ENCODE measurements around the gene EP400. TPM values are rescaled to one million over a fixed set of nuclear protein-coding genes. Genes with fewer than 3 reads are reported as not detected.

EP400 gene
- total and polyA plus RNA-seq, 8 donors = 5.2 to 39.8 (median 21.6) TPM

DNA sequence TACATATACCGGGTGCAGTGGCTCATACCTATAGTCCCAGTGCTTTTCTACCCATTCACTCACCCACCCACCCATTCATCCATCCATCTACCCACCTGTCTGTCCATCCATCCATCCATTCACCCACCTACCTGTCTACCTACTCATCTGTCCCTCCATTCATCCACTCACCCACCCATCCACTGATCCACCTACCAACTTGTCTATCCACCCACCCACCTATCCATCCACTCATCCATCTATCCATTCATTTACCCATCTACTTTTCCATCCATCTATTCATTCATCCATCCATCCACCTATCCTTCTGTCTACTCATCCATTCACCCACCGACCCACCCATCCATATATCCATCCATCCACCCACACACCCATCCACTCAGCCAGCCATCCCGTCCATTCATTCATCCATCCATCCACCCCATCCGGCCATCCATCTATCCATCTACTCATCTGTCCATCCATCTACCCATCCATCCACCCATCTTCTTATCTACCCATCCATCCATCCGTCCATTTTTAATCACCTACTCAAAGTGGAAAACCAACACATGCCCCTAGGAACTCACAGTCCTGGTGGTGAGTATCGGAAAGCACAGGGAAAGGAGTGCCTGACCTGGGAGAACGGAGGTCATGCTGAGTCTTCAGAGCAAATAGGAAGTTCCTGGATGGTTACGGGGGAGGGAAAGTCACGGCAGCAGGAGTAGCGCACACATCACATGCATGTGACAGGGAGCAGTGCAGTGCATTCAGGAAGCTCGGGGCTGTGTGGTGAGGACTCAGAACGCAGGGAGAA is 174.4 kb downstream of the EP400 start:
- WGBS, 5 donors = 84 to 98% (median 96%) methylated on average over 12 of the region's 12 CpGs
- peaks cover 0 to 3% (median 0%) of the 10 kb centered on the region in 4 donors for H3K9me3 ChIP-seq
- H3K4me1 ChIP-seq = no peaks in the 10 kb centered on the region
- intact Hi-C loops (cut with DNase I; ENCODE audit: low total_unique reads) = no loop called here
- H3K4me3 ChIP-seq = no peak overlapping the region
- H3K27me3 ChIP-seq = no peaks in the 10 kb centered on the region
- DNase-seq = no peak
- no peak overlapping the region for H3K27ac ChIP-seq
- TF ChIP-seq, protein P1, sequence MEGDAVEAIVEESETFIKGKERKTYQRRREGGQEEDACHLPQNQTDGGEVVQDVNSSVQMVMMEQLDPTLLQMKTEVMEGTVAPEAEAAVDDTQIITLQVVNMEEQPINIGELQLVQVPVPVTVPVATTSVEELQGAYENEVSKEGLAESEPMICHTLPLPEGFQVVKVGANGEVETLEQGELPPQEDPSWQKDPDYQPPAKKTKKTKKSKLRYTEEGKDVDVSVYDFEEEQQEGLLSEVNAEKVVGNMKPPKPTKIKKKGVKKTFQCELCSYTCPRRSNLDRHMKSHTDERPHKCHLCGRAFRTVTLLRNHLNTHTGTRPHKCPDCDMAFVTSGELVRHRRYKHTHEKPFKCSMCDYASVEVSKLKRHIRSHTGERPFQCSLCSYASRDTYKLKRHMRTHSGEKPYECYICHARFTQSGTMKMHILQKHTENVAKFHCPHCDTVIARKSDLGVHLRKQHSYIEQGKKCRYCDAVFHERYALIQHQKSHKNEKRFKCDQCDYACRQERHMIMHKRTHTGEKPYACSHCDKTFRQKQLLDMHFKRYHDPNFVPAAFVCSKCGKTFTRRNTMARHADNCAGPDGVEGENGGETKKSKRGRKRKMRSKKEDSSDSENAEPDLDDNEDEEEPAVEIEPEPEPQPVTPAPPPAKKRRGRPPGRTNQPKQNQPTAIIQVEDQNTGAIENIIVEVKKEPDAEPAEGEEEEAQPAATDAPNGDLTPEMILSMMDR (IDR thresholded peaks at IDR 0.05) = no peak
- TF ChIP-seq EP300 (IDR thresholded peaks at IDR 0.05) (no peak), POLR2AphosphoS5 (IDR thresholded peaks at IDR 0.05) (no peak), POLR2A (IDR thresholded peaks at IDR 0.05) (no peak)
- H3K36me3 ChIP-seq = peaks cover 0 to 98% (median 95%) of the 10 kb centered on the region in 4 donors

DNA sequence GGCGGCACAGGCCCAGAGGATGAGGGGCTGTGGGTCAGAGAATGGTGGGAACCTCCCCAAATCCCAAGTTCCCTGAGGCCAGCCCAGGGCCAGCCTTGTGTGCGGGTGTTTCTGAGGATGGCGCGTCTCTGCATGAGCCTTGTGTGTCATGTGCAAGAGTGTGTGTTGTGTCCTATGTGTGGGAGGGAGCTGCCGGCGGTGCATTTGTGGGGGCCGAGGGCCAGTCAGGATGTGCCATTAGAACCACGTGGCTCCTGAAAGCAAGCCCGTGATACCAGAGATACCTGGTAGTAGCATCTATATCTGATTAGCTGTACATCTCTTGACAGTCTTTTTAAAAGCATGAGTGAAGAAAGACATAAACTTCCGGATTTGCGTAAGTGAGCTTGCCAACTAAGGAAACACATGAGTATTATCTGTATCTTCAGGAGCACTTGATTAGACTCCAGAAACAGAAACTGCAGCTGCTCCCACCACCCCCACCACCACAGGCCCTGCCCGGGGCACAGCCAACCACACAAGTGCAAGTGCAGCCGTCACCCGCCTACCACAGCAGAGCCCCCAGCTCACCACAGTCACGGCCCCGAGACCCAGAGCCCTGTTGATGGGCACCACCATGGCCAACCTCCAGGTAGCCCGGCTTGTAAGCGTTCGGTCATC is 175.2 kb downstream of the EP400 start:
- TF ChIP-seq EP300 (IDR thresholded peaks at IDR 0.05) (no peak), POLR2A (IDR thresholded peaks at IDR 0.05) (no peak), POLR2AphosphoS5 (IDR thresholded peaks at IDR 0.05) (no peak)
- TF ChIP-seq, protein P1 (IDR thresholded peaks at IDR 0.05) = no peak
- Histone ChIP-seq H3K4me3 (no peak overlapping the region), H3K9me3 (peaks cover 0 to 3% (median 0%) of the 10 kb centered on the region in 4 donors), H3K4me1 (no peaks in the 10 kb centered on the region), H3K36me3 (peaks cover 0 to 97% (median 95%) of the 10 kb centered on the region in 4 donors), H3K27me3 (no peaks in the 10 kb centered on the region), H3K27ac (no peak overlapping the region)
- no peak for DNase-seq
- intact Hi-C loops (cut with DNase I; ENCODE audit: low total_unique reads) = no loop called here
- 86 to 97% (median 89%) methylated on average over 13 to 19 of the region's 19 CpGs for WGBS, 5 donors

DNA sequence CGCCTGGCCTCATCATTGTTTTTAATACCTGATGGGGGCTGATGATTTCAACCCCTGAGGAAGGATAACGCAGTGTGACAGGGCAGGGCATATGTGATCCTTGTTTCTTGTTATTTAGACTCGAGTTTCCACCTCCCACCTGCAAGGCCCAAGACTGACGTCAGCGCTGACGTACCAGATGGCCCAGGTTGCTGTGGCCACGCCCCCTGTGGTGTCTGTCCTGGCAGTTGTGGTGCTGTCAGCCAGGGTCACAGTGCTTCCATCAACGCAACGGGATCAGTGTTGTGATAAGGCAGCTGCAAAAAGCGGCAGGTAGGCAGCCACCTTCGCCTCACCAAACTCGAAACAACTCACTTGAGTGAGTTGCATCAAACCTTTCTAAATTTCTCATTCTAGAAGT is 176.0 kb downstream of the EP400 start:
- 94 to 95% (median 95%) methylated on average over 12 of the region's 12 CpGs for WGBS, 5 donors
- no peak overlapping the region for H3K4me3 ChIP-seq
- H3K9me3 ChIP-seq = peaks cover 0 to 3% (median 0%) of the 10 kb centered on the region in 4 donors
- TF ChIP-seq EP300 (IDR thresholded peaks at IDR 0.05) (no peak), POLR2AphosphoS5 (IDR thresholded peaks at IDR 0.05) (no peak), POLR2A (IDR thresholded peaks at IDR 0.05) (no peak)
- TF ChIP-seq, protein P1 (IDR thresholded peaks at IDR 0.05) = no peak
- H3K27me3 ChIP-seq = no peaks in the 10 kb centered on the region
- H3K4me1 ChIP-seq = no peaks in the 10 kb centered on the region
- intact Hi-C loops (cut with DNase I; ENCODE audit: low total_unique reads) = no loop called here
- peaks cover 0 to 89% (median 87%) of the 10 kb centered on the region in 4 donors for H3K36me3 ChIP-seq
- H3K27ac ChIP-seq = no peak overlapping the region
- no peak for DNase-seq

DNA sequence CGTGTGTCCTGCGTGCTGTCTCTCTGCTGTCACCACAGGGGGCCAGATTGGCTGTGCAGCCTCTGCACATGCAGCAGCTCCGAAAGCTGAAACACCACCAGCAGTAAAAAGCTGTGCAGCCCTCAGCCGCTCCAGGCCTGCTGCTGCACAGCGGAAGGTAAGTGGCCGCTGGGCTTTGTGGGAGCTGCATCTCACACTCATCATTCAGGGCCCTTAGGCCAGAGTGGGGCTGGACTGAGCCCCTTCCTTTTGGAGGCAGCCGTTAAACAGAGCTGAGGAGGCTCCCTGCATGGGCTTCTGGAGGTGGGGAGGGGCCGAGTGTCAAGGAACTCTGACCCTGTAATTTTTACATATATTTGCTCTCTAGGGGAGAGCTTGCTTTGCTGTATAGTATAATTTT is 177.3 kb downstream of the EP400 start:
- H3K27ac ChIP-seq = no peak overlapping the region
- H3K4me1 ChIP-seq = no peaks in the 10 kb centered on the region
- intact Hi-C loops (cut with DNase I; ENCODE audit: low total_unique reads) = no loop called here
- no peak for TF ChIP-seq POLR2A (IDR thresholded peaks at IDR 0.05)
- TF ChIP-seq, protein P1 (IDR thresholded peaks at IDR 0.05) = no peak
- TF ChIP-seq POLR2AphosphoS5 (IDR thresholded peaks at IDR 0.05) = no peak
- TF ChIP-seq EP300 (IDR thresholded peaks at IDR 0.05) = no peak
- peaks cover 0 to 3% (median 0%) of the 10 kb centered on the region in 4 donors for H3K9me3 ChIP-seq
- H3K27me3 ChIP-seq = no peaks in the 10 kb centered on the region
- peaks cover 0 to 76% (median 74%) of the 10 kb centered on the region in 4 donors for H3K36me3 ChIP-seq
- WGBS, 5 donors = 96 to 100% (median 96%) methylated on average over 7 to 8 of the region's 8 CpGs
- no peak for DNase-seq
- no peak overlapping the region for H3K4me3 ChIP-seq
